GM21528 (cell line): ENCODE results near the gene ABLIM1.

Source experiments
- ATAC-seq: cut with Tn5 transposase; IDR thresholded peaks from one replicate; pipeline ENCODE4 v1.9.1; 2021; ENCODE audit warnings: mild to moderate bottlenecking, moderate library complexity; ENCODE audit not compliant: unreplicated experiment, low FRiP score

The ABLIM1 gene

DNA sequence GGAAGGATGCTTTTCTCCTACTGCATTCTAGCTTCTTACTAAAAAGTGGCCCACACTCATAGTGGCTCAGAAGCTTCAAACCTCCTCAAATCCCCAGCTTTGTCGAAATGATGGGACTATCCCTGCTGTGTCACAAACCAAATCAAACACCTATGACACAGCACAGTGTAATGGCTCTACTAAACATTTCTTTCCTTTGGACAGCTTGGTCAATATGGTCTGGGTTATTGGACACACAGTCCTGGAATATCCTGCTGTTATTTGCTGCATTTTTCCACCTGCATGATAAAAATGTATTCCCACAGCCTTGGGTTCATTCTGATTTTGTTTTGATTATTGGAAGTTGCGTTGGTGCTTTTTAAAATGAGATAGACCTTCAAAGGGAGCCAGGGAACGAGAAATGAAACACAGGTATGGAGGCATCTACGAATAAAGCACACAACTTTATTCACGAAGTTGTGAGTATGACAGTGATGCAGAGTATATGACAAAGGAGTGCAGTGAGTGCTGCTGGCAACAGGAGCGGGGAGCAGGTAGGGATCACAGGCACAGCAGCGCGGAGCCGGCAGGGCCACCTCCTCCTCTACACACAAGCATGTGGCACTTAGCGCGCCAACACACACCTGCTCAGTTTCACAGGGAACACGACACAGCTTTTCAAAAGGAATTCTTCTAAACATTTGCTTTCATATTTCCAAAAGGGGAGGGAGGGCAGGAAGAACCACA is 227.2 kb downstream of the ABLIM1 start:
- no peak for ATAC-seq

DNA sequence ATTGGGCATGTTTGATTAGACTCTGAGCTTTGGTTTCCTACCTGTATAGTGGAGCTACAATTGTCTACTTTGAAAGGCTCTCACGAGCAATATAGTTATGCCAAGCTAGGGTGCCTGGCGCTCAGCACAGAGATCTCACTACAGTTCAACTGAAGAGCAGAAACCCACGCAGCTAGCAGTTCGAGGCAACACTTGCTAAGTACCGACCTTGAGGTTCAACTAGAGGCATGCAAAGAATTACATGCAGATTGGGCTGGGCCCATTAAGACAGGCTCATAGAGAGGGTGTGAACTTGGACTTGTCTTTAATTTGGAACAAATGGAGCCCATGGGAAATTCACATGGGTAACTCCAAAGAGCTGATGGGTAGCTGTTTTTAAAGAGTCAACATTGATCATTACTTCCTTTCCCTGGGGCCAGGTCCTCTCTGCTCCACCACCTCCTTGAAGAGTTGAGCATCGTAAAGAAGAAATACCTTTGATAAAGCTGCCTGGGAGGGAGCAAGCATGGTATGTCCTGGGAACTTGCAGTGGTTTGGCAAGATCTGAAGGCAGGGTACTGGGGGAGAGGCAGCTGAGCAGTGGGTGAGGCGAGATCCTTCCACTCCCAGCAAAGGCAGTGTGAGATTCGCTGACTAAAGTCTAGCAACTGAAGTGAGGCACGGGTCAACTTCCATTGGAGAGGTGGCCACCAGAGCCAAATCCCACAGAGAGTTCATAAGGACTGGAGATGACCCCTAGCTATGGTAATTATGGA is 228.3 kb downstream of the ABLIM1 start:
- ATAC-seq, result no peak

DNA sequence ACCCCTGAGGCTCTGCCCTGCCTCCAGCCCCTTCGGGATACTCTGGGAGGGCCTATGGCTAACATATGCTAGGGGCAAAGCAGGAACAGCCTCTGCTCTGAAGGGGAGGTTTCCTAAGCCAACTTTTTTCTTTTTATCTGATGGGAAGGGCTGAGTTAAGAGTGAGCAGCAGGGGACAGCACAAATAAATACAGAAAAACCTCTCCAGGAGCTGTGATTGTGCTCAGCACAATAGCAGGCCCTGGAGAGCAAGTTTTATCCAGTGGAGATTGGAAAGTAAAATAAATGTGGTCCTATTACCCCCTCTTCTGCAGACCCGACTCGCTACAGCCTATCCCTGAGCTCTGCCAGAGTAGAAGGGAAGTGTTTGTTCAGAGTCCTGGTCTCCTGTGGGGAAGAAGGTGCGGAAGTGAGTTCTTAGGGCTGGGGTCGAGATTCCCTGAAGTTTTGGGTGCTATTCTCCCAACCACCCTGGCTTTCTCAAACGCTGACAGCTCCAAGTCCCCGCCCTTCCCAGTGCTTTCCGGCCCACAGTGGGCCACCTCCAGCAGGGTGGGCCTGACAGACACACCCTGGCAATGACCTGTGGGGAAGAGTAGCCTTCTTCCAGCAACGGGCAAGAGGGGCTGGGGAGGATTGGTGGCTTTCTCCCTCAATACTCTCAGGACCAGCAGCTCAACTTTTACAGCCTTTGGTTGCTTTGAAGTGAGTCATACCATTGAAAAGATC is 230.8 kb downstream of the ABLIM1 start:
- ATAC-seq, result no peak

DNA sequence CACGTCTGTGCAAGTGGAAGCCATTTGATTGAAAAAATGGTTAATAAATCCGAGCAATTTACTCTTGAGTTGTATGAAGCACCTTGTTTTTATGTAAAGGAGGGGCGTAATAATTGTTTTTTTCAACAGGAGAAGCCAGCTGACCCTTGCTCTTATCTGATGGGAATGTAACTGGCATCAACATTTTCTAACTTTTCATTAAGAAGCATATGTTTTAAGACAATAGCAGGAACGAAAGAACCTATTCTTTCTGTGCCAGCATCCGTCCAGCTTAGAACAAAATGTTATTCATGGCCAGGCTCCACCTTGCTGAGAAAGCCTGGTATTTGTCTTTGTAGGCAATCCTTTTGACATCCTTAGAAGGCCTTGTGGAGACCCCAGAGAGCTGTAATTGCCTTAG is 231.6 kb downstream of the ABLIM1 start:
- no peak for ATAC-seq

DNA sequence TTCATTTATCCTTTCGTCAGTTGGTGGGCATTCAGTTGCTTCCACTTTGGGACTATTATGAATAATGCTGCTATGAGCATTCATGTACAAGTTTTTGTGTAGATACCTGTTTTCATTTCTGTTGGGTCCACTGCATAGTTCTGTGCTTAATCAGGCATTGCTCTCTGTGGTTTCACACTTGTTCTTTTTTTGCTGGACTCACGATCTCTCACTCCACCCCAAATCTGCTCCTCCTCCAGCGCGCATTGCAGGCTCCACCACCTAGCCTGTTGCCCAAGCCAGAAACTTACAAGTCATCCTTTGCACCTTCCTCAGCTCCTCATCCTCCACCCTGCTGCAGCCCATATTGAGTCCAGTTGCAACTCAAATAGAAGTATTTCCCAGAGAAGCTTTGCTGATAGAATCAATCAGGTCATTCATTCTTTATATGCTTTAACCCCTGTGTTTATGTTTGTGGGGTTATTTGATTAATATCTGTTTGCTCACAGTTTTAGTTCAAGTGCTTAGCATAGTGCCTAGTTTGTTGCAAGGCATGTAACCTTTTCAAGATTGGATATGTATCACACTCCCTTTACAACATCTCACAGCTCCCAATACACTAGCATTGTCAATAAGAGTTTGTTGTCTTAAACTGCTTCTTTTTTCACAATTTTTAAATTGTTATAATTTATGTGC is 237.1 kb downstream of the ABLIM1 start:
- no peak for ATAC-seq

DNA sequence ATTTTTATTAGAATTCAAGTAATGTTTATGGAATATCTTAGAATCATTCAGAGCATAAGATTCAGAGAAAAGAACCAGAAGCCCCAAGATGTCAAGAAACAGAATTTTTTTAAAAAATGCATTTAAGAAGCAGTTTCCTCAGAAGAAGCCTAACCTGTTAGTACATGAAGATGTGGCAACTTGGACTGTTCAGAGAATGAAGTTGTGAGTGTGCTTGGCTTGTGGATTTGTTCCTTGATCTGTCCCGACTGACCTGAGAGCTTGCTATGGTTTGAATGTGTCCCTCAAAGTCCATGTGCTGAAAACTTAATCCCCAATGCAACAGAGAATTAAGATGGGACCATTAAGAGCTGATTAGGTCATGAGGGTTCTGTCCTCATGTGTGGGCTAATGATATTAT is 240.0 kb downstream of the ABLIM1 start:
- no peak for ATAC-seq

DNA sequence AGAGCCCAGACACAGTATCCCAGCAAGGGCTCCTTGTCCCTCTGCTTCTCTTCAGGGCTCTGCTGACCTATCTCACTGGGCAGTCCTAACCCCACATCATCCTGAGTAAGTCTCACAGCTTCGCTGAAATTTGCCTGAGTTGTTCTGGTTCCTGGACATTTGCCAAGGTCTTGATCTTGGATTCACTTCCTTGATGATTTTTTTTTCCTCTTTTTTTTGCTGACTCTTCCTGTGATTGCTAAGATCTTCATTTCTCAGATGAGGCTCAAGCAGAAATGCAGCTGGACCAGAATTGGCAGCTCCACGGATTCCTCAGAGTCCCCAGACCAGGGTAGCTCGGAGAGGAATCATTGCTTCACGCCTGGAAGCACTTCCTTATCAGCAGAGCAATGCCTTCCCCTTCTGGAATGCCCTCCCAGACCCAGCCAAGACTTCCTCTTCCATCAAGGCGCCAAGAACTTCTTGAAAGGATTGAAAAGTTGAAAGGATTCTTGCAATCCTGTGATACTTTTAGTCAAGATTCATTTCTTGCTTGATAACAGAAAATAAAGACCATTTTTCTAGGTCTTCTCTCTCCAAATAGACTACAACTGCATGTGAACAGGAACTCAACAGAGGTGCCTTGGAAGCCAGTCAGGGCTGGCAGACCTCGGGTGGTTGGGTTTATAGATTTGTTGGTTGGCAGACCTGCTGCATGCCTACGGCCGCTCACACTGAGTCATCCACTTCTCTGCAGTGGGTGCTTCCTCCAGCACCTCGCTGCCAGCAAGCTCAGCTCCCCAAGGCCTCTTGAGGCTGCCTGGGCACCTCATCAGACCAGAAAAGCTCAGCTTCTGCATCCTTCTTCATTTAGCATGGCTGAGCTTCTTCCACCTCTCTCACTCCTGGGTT is 244.9 kb downstream of the ABLIM1 start:
- no peak for ATAC-seq

DNA sequence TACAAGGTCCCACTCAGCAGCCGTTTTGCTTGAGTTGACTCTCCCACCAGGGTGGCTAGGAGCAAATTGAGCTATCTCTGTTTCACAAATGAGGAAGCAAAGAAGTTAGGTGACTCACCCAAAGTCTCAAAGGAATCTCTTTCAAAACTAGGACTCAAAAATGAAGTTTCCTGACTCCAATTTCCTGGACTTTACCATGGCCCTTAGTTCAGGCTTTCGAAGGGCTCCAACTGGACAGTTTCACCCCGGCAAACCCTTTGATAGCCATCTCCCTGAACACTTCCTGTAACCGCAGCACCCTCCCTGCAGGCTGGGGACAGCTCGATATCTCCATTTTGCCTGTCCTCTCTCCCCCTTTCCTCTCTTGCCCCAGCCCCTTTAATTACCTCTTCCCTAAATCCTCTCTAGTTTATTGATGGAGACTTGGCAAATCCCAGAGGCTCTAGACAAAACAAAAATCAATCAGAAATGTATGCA is 249.1 kb downstream of the ABLIM1 start:
- ATAC-seq, result no peak

DNA sequence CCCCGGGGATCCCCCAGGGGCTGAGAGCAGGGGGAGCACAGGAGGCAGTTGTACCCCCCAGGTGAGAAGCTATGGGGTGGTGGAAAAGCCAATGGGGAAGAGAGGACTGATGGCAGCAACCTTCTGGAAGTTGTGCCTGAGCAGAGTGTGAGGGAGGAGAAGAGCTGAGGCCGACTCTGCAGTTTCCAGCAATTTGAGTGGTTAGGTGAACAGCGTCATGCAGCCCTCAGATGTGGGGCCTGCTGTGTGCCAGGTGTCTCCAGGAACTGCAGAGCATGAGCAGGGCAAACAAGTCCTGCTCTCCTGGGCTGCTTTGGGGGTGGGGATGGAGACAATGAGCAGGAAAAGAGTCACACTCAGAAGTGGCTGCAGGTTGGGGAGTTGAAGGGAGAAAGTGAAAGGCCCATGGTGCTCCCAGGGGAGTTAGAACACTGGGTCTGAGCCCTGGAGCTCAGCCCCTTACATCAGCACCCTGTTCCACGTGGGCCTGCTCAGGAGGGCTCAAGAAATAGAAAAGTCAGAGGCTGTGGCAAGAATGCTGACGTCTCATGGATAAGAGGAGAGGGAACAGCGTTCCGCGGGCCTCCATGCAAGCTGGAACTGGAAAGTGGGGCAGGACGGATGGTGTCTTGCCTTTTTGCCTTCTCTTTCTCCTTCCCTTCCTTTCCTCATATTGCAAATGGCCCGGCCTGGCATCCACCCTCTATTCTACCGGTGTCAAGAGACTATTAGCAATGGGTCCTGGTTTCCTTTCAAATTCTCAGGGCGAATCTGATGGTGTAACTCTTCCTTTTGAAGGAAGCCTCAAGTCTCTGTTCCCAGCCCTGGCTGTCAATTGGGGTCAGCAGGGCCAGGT is 249.7 kb downstream of the ABLIM1 start:
- no peak for ATAC-seq

DNA sequence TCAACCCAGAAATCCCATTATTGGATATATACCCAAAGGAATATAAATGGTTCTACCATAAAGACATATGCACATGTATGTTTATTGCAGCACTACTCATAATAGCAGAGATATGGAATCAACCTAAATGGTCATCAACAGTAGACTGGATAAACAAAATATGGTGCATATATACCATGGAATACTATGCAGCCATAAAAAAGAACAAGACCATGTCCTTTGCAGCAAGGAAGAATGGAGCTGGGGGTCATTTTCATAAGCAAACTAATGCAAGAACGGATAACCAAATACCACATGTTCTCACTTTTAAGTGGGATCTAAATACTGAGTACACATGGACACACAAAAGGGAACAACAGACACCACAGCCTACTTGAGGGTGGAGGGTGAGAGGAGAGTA is 251.6 kb downstream of the ABLIM1 start:
- ATAC-seq, result no peak

DNA sequence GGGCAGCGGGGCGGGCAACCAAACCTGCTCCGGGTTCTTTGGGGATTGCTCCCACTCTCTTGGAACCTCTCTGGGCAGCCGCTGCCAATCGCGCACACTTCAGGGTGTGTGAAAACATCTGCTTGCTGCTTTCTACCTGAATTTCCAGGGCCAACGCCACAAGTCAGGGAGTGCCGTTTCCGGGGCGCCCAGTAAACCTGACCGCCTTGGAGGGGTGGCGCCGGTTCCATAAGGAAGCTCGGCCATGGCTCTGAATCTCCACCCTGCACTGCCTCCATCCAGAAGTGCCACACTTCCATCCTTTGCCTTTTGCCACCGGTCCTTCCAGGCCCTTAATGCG is 253.1 kb downstream of the ABLIM1 start:
- no peak for ATAC-seq

DNA sequence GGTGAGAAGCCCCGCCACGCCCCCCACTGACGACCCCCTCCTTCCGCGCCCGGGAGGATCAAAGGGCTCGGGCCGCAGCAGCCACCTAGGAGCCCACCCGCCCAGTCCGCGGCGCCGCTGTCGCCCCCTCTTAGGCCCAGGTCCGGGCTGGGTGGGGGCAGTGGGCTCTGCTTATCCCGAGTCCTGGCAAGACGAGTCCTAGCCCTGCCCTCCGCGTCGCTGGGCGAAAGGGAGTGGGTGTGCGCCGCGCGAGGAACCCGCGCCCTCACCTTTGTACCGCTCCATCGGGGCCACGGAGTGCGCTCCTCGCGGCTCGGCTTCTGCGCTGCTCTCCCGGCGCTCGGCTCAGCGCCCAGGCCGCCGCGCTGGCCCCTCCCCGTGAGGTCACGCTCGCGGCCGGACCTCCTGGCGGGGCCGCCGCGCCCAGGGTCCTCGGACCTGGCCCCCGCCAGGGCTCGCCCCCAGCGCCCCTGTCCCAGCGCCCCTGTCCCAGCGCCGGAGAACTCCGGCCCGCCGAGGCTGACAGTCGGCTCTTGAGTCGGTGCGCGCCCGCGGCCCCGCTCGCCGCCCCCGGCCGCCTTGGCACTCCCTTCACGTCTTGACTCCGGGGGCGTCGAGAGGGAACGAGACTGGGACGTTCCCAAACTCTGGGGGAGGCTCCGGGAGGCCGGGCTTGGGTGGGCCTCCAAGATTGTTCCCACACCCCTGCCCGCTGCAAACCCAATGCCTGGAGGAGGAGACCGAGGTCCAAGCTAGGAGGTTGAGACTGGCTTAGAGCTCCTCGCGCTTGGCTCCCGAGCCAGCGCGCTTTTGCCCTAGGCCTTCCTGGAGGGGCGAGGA is 253.7 kb downstream of the ABLIM1 start, which contains the start of gene AFAP1L2:
TSS of gene AFAP1L2 (minus strand) at position 332 of the 840 bp plus-strand sequence. CDS start at position 285, 47 bp downstream.
- no peak for ATAC-seq

DNA sequence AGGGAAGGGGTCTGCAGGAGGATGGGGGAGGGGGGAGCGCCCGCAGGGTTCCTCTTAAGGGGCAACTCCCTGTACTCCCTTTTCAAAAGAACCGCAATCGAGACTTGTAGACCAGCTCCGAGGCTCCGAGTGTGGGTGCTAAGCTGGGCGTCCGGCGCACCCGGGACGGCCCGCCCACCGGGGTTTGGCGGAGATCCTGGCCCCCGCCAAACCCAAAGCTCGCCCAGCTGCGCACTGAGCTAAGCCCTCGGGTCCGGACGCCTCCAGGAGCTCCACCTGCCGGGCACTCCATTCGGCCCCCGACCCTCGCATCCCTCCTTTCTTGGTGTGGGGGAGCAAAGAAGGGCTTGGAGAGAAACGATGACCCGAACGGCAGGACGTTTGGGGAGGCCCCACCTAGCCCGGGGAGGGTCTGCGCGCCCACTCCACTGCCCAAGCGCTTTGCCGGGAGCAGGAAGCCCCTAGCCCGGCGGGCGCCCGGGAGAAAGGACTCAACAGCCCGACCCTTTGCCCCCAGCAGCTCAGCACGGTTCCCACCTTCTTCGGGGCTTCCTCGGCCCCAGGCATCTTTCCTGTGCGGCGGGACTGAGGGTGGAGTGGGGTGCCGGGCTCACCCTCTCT is 254.4 kb downstream of the ABLIM1 start:
- ATAC-seq, result no peak

DNA sequence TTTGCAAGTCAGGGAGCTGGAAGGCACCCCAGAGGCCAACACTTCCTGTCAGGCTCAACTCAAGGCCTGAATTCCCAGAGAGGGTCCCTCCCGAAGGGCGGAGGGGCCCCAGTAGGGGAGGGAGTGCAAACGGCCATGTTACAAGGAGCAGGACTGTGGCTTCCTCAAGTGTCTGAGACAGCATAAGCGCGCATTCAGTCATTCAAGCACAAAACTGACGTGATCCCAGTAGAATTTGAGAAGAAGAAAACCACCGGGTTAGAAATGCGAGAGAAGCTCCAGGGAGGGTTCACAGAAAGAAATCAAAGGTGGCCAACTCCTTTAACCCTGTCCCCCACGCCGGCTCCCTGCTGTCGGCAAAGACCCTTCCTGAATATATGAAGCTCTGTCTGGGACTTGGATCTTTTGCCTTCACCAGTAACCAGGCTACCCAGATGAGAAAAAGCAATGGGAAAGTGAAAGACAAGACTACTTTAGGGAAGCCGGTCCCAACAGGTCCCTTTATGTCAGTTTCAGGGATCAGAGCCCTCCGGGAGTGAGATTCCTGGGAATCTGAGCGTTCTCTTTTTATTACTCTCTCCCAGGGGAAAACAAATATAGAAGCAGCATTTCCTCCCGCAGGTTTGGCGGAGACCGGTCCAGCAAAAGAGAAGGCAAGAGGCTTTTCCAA is 255.1 kb downstream of the ABLIM1 start:
- no peak for ATAC-seq

DNA sequence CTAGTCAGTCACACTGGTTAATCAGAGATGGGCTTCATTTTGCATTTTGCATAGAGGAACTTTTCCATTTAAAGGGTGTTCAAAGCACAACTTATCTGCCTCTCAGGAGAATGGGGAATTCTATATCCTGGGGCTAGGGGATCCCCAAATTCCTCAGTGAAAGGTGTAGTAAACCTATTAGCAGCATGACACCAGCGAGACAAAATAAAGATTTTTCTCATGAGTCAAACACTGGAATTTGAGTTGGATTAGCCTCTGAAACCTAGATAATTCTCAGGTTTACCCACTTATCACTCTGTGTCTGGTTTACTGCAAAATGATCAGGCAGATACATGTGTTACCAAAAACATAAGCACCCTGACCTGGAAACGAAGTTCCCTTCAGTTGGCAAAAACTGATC is 255.8 kb downstream of the ABLIM1 start:
- ATAC-seq, result no peak

DNA sequence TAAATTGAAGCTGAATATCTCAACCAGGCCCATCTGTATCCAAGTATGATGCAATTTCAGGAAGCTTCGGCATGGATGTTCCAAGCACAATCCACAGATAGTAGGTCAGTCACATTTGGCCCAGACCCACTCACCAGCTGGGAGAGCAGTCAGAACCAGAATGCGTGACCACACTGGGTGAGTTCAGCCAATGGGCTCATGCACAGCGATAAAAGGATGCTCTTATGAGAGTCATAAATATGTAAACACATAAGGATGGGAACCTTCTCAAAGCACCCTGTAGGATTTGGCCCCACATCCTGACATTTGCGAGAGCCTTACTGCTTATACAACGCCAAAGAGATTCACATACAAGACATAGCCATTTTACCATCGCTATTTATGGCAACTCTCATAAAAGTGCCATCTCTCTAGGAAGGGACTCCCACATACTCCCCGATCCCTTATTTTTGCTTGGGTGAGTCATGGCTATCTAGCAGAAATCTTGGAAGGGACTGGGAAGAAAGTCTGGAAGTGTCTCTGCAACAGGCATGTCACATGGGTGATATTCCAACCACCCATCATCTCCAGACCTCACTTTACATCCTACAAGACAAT is 256.8 kb downstream of the ABLIM1 start:
- no peak for ATAC-seq

DNA sequence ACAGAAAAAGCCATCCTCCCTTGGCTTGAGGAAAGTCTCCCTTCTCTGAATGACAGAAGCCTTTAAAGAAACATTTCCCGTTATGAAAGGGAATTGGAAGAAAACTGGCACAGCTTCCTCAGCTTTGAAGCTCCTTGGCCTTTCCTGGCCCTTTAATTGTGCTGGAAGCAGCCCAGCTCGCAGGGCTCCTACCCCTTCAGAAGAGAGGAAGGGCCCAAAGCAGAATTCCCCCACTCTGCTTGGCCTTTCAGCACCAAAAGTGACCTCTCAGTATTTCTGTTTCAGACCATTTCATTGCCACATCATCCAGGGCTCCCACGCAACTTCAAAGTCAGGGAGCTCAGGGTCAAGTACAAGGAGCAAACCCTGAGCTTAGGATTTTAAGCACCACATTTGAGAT is 258.0 kb downstream of the ABLIM1 start:
- no peak for ATAC-seq
